ENCODE measurements around the gene BTLA. TPM values are rescaled to one million over a fixed set of nuclear protein-coding genes. Genes with fewer than 3 reads are reported as not detected.

Gene BTLA
- total and polyA plus RNA-seq, 2 of the 8 experiments (the other 6 are each of a cell fraction or from before 2014, with no cell fraction given), result not detected

DNA sequence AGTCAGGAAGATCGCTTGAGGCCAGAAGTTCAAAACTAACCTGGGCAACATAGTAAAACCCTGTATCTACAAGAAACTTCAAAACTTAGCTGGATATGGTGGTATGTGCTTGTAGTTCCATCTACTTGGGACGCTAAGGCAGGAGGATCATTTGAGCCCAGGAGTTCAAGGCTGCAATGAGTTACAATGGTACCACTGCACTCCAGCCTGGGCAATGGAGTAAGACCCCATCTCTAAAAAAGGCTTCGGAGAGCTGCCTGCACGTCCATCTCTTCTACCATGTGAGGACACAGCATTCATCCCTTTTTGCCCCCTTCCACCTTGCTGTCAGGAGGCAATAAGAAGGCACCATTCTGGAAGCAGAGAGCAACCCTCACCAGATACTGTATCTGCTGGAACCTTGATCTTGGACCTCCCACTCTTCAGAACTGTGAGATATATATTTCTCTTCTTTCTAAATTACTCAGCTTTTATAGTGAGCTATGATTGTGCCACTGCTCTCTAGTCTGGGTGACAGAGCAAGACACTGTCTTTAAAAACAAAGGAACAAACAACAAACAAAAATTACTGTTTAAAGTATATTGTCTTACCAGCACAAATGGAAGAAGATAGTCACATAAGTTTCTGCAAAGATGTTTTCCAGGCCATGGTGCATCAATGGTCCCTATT, 4.2 kb upstream of the BTLA start (continued):
- TF ChIP-seq EP300 (IDR thresholded peaks at IDR 0.05; ENCODE audit: borderline replicate concordance in 1 of 2, low read depth in 2 of 2, low read length in 2 of 2) (no peak), POU5F1 (IDR thresholded peaks at IDR 0.05; ENCODE audit: low read depth, low read length) (no peak), CHD7 (IDR thresholded peaks at IDR 0.05; ENCODE audit: insufficient replicate concordance, low read length) (no peak), ASH2L (IDR thresholded peaks at IDR 0.05; ENCODE audit: low read length) (no peak), BCL11A (IDR thresholded peaks at IDR 0.05; ENCODE audit: low read depth in 2 of 2, low read length in 2 of 2) (no peak), GABPA (IDR thresholded peaks at IDR 0.05; ENCODE audit: borderline replicate concordance, insufficient read depth, low read length) (no peak)
- TF ChIP-seq, protein P1, sequence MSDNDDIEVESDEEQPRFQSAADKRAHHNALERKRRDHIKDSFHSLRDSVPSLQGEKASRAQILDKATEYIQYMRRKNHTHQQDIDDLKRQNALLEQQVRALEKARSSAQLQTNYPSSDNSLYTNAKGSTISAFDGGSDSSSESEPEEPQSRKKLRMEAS (IDR thresholded peaks at IDR 0.05), result no peak

Measured in H1 (cell line).